IMR-90 (cell line): Measurements from ENCODE around the gene CDH13. TPM values are rescaled to one million over a fixed set of nuclear protein-coding genes. Genes with fewer than 3 reads are reported as not detected.

ENCODE experiments used
- ATAC-seq: fragments of 200-7000 bp; cut with Tn5 transposase; 2 replicates; pipeline ENCODE4 v1.9.1; 2020; ENCODE audit warnings: low read depth, mild to moderate bottlenecking, moderate library complexity
- BruUV-seq: library from RNA; stranded (reverse); fragments of 400-500 nt; replicated peaks from 2 replicates; lab custom pipeline; 2021; lab: Mats Ljungman, UMichigan
- CTCF ChIA-PET: fragments of 300-600 bp; formaldehyde crosslinking; extraction: SDS; loops from one replicate; lab custom pipeline; 2021; ENCODE audit warnings: antibody characterized with exemption; lab: Yijun Ruan, JAX
- POLR2A ChIA-PET: fragments of 300-600 bp; sonication (Branson Sonifier 250); formaldehyde crosslinking; loops from one replicate; lab custom pipeline; 2022; ENCODE audit warnings: antibody characterized with exemption; ENCODE audit not compliant: unreplicated experiment; lab: Charles Lee
- DNase-seq: peaks from one replicate; pipeline ENCODE4 v3.0.0; 2013
- H2AFZ ChIP-seq: replicated peaks from 2 replicates; pipeline ENCODE3; 2013; ENCODE audit warnings: low read length, mild to moderate bottlenecking; ENCODE audit not compliant: poor library complexity
- H2AK5ac ChIP-seq: 2 replicates; pipeline ENCODE4 v1.6.1; 2013; ENCODE audit warnings: low read depth, low read length, inconsistent platforms
- H2AK9ac ChIP-seq: replicated peaks from 2 replicates; pipeline ENCODE3; 2013; ENCODE audit warnings: mild to moderate bottlenecking, low read depth, low read length, moderate library complexity; ENCODE audit not compliant: poor library complexity
- H2BK120ac ChIP-seq: 2 replicates; pipeline ENCODE4 v1.6.1; 2013; ENCODE audit warnings: low read depth, low read length, inconsistent platforms
- H2BK15ac ChIP-seq: 3 replicates; pipeline ENCODE4 v1.6.1; 2013; ENCODE audit warnings: low read depth, low read length, inconsistent platforms
- H2BK20ac ChIP-seq: 2 replicates; pipeline ENCODE4 v1.6.1; 2013; ENCODE audit warnings: low read depth, mild to moderate bottlenecking, inconsistent platforms, low read length, moderate library complexity
- H2BK5ac ChIP-seq: 2 replicates; pipeline ENCODE4 v1.6.1; 2013; ENCODE audit warnings: mild to moderate bottlenecking, low read depth, low read length, inconsistent platforms; ENCODE audit not compliant: poor library complexity, severe bottlenecking
- H3K14ac ChIP-seq: replicated peaks from 2 replicates; pipeline ENCODE4 v1.6.1; 2013; ENCODE audit warnings: low read depth, low read length, inconsistent platforms
- H3K18ac ChIP-seq: 2 replicates; pipeline ENCODE4 v1.6.1; 2013; ENCODE audit warnings: low read depth, low read length, control low read depth
- H3K23ac ChIP-seq: 2 replicates; pipeline ENCODE4 v1.6.1; 2013; ENCODE audit warnings: low read depth, low read length, inconsistent platforms
- H3K27ac ChIP-seq: 2 replicates; pipeline ENCODE4 v1.5.1; 2013; ENCODE audit warnings: mild to moderate bottlenecking, control low read depth, low read length; ENCODE audit not compliant: insufficient read depth
- H3K27me3 ChIP-seq: 2 replicates; pipeline ENCODE4 v1.6.1; 2013; ENCODE audit warnings: low read length; ENCODE audit not compliant: control insufficient read depth, insufficient read depth
- H3K36me3 ChIP-seq: 2 replicates; pipeline ENCODE4 v1.6.1; 2013; ENCODE audit warnings: low read length, mixed read lengths; ENCODE audit not compliant: control insufficient read depth, insufficient read depth
- H3K4ac ChIP-seq: 2 replicates; pipeline ENCODE4 v1.6.1; 2013; ENCODE audit warnings: low read depth, low read length, inconsistent platforms
- H3K4me1 ChIP-seq: 2 replicates; pipeline ENCODE4 v1.6.1; 2013; ENCODE audit warnings: low read length, mixed read lengths; ENCODE audit not compliant: control insufficient read depth, insufficient read depth
- H3K4me2 ChIP-seq: 2 replicates; pipeline ENCODE4 v1.6.1; 2013; ENCODE audit warnings: low read depth, mild to moderate bottlenecking, control low read depth, low read length, moderate library complexity
- H3K4me3 ChIP-seq: 2 replicates; pipeline ENCODE4 v1.5.1; 2013; ENCODE audit warnings: low read depth, mild to moderate bottlenecking, control low read depth, low read length, moderate library complexity; ENCODE audit not compliant: insufficient read depth
- H3K56ac ChIP-seq: 2 replicates; pipeline ENCODE4 v1.6.1; 2013; ENCODE audit warnings: low read length, inconsistent platforms; ENCODE audit not compliant: insufficient read depth; ENCODE audit errors: extremely low read depth
- H3K79me1 ChIP-seq, 2 experiments: 2 replicates each; pipeline ENCODE4 v1.6.1; 2013; ENCODE audit warnings: low read length in 2 of 2, inconsistent platforms in 1 of 2, low read depth in 1 of 2
- H3K9ac ChIP-seq: 2 replicates; pipeline ENCODE4 v1.6.1; 2013; ENCODE audit warnings: low read depth, low read length, control low read depth
- H3K9me1 ChIP-seq: 2 replicates; pipeline ENCODE4 v1.6.1; 2013; ENCODE audit warnings: low read length, inconsistent platforms; ENCODE audit not compliant: insufficient read depth
- H3K9me3 ChIP-seq: 2 replicates; pipeline ENCODE4 v1.6.1; 2013; ENCODE audit warnings: low read length; ENCODE audit not compliant: control insufficient read depth, insufficient read depth
- H4K20me1 ChIP-seq: 2 replicates; pipeline ENCODE4 v1.6.1; 2013; ENCODE audit warnings: low read length, inconsistent platforms; ENCODE audit not compliant: insufficient read depth
- H4K5ac ChIP-seq: 2 replicates; pipeline ENCODE4 v1.6.1; 2013; ENCODE audit warnings: mild to moderate bottlenecking, low read depth, low read length, control low read depth
- H4K8ac ChIP-seq, 2 experiments: 2 replicates each; pipeline ENCODE4 v1.6.1; 2013; ENCODE audit warnings: low read depth in 2 of 2, low read length in 2 of 2, control low read depth in 1 of 2, inconsistent platforms in 1 of 2
- H4K91ac ChIP-seq: 2 replicates; pipeline ENCODE4 v1.6.1; 2013; ENCODE audit warnings: low read depth, low read length, inconsistent platforms; ENCODE audit not compliant: insufficient read depth
- CEBPB ChIP-seq: IDR thresholded peaks from 2 replicates; pipeline ENCODE4 v1.6.1; 2012; ENCODE audit warnings: low read depth, low read length, improper control_type of control experiment
- MXI1 ChIP-seq: IDR thresholded peaks from 2 replicates; pipeline ENCODE4 v1.6.1; 2012; ENCODE audit warnings: low read depth, mild to moderate bottlenecking, low read length, moderate library complexity, borderline replicate concordance
- WGBS, 2 experiments: methylation state at CpG; one replicate each; pipeline versions ENCODE4 v1.1.5 to v1.1.7; 2013; ENCODE audit warnings: missing lambda C conversion rate in 2 of 2; ENCODE audit not compliant: insufficient read length in 1 of 2; ENCODE audit errors: extremely low coverage in 2 of 2; 5-methylcytosine and 5-hydroxymethylcytosine counted together
- dilution Hi-C: fragments of 300-500 bp; cut with HindIII; formaldehyde crosslinking; loops from one replicate; pipeline ENCODE4 v1.14.3; 2018; ENCODE audit warnings: low sequenced_read_pairs; ENCODE audit not compliant: unreplicated experiment
- in situ Hi-C: fragments of 300-500 bp; cut with MboI; formaldehyde crosslinking; loops from 3 replicates; pipeline ENCODE4 v1.14.3; 2019; ENCODE audit warnings: low sequenced_read_pairs, inconsistent platforms, mixed read lengths
- intact Hi-C: fragments of 100-400 bp; cut with micrococcal nuclease; formaldehyde crosslinking; loops from 2 replicates; pipeline ENCODE4 v1.10.0; 2022
- polyA plus RNA-seq, 3 experiments: library from polyadenylated mRNA; depleted of rRNA; stranded (reverse); fragments of >200 nt; gene quantifications; 2 replicates each; pipeline ENCODE4 v1.2.3, GENCODE V29; 2012; ENCODE audit warnings: low replicate concordance in 1 of 3
- total RNA-seq: library from RNA; depleted of rRNA; stranded (reverse); fragments of >200 nt; gene quantifications from 2 replicates; pipeline ENCODE4 v1.2.3, GENCODE V29; 2012

CDH13 gene
- total and polyA plus RNA-seq, 2 of the 4 experiments (the other 2 are of a cell fraction), result 61.6 to 74.7 TPM

DNA sequence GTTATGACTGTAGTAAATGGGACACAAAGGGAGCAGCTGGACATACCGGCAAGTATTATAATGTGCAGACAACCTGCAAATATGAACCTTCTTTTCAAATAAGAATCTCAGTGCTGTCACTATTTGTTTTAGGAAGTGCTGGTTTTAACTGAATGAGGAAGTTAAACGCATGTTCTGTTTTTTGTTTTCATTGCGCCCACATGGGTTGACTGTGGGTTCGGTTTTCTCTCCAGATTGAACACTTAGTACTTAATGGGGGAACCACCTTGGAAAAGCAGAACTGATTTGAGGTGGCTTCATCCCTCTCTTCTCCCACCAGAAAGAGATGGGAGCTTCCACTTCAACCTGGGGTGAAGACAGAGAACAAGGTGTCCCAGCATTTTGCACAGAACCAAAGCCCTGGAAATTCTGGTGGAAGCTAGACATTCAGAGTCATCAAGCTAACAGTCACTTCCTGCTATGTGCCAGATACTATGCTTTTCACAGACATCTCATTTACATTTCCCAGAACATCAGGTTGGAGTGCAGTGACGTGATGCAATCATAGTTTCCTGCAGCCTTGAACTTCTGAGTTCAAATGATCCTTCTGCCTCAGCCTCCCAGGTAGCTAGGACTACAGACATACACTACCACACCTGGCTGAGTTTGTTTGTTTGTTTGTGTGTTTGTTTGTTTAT lies 149.8 kb downstream of the CDH13 start:
- no peak overlapping the region for H3K4me2 ChIP-seq
- H2AK9ac ChIP-seq, result no peak overlapping the region
- no peaks in the 10 kb centered on the region for H3K4me1 ChIP-seq
- H3K4ac ChIP-seq, result no peak overlapping the region
- H3K23ac ChIP-seq, result no peak overlapping the region
- ATAC-seq, result no peak
- no peak overlapping the region for H4K8ac ChIP-seq
- intact Hi-C loops (no loop called here), in situ Hi-C loops (no loop called here), dilution Hi-C loops (no loop called here)
- H3K9ac ChIP-seq, result no peak overlapping the region
- TF ChIP-seq CEBPB, result peak; percentile 30; the same call in 1 of the 2 replicates
- TF ChIP-seq MXI1, result no peak
- H3K27ac ChIP-seq, result no peak overlapping the region
- H3K27me3 ChIP-seq, result no peaks in the 10 kb centered on the region
- ChIA-PET CTCF (interaction anchor here (1.4 kb wide), 1 partner anchor 27 kb away, joined by 4 read pairs; no protein-coding TSS in a partner anchor), POLR2A (no interaction called here)
- no peak overlapping the region for H2AFZ ChIP-seq
- H2BK15ac ChIP-seq, result no peak overlapping the region
- no peak overlapping the region for H4K91ac ChIP-seq
- no peak overlapping the region for H3K14ac ChIP-seq
- H3K56ac ChIP-seq, result no peak overlapping the region
- H3K9me3 ChIP-seq, result no peaks in the 10 kb centered on the region
- H4K5ac ChIP-seq, result no peak overlapping the region
- no peak overlapping the region for H3K18ac ChIP-seq
- H2BK120ac ChIP-seq, result no peak overlapping the region
- no peak for DNase-seq
- H3K9me1 ChIP-seq, result no peaks in the 10 kb centered on the region; the same call in 1 of the 2 replicates
- H4K20me1 ChIP-seq, result no peaks in the 10 kb centered on the region
- BruUV-seq, result no TSS peak
- H3K36me3 ChIP-seq, result no peaks in the 10 kb centered on the region
- H3K4me3 ChIP-seq, result no peak overlapping the region
- H2BK5ac ChIP-seq, result no peak overlapping the region
- peaks cover 10 to 23% of the 10 kb centered on the region in 2 experiments for H3K79me1 ChIP-seq
- no peak overlapping the region for H2BK20ac ChIP-seq
- no CpG with 5 or more reads among the region's 5 CpGs for whole genome bisulfite sequencing, 2 experiments
- no peak overlapping the region for H2AK5ac ChIP-seq
